GM21528 (cell line): ENCODE results near the gene PRDM11.

Source experiments
- ATAC-seq: cut with Tn5 transposase; IDR thresholded peaks from one replicate; pipeline ENCODE4 v1.9.1; 2021; ENCODE audit warnings: mild to moderate bottlenecking, moderate library complexity; ENCODE audit not compliant: unreplicated experiment, low FRiP score

Gene PRDM11

DNA sequence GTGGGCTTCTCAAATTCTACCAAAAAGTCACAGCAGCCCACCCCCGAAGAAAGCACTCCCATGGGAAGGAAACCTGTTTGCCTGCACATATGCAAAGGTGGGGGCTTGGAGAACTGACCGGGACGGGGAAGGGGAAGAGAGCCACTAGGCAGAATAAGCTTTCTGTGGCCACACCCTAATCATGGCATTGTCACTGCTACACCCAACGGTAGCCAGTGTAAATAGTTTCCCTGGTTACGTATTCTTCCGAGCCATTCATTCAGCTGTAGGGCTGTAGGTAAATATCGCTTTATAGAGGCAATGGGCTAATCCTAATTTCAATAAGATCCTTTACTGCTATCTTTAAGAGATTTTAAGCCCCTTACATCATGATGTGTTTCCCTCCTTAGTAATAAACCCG lies 61.7 kb downstream of the PRDM11 start:
- ATAC-seq = no peak

DNA sequence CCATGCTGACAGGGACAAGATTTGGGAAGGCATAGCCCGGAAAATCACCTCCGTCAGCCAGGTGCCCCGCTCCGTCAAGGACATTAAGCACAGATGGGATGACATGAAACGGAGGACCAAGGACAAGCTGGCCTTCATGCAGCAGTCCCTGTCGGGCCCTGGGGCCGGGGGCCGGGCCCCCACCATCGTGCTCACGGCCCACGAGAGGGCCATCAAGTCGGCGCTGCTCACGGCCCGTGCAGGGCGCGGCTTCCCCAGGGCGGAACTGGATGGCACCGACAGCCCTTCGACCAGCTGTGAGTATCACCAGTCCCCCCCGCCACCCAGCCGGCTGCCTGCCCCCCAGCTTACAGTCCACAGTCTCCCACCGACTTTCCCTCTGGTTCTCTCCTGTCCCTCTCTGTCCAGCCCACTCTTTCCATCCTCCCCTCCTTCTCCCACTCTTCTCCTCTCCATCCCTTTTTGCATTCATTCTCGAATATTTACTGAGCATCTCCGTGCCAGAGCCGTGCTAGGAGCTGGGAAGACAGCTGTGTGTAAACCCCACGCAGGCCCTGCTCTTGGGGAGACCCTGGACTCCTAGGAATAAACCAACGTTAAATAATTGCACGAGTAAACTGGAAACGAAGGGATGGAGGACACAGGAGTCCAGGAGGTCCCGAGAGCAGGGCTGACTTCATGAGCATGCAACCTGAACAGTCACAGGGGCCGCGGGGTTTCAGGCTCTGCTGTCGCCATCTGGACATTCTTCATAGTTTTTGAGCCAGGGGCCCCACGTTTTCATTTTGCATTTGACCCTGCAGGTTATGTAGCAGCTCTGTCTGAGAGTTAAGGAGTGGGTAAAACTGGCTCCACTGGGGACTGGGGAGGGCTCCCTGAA lies 62.8 kb downstream of the PRDM11 start:
- ATAC-seq = no peak

DNA sequence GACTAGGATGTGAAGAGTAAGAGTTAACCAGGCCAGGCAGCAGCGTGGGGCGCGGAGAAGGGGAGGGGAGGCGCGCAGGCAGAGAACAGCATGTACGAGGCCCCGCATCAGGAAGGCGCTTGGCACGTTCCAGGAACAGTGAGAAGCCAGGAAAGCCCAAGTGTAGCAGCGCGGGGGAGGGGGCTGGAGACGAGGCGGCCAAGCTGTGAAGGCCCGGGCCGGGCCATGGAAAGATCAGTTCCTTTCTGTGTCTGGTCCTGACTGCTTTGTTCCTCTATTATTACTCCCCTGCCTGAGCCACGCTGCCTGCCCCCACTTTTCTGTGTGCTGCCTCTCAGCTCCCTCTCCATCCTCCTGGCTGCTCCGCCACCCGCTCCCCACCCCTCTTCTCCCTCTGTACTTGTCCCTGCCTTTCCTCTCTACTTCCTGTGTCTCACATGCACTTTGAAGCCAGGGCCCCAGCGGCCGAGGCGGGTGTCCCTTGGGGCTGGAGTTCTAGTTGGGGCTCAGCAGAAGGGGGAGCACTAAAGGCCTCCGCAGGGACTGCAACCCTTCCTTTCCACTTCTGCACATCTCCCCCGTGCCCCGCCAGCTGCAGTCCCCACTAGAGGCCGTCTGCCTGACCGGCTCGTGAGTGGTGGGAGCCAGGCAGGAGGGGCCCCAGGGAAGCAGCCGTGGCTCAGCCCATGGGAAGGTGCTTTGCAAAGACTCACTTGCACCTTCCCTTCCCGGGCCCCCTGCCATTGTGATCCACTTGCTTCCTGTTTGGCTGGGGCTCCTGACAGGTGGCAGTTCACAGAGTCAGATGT lies 63.7 kb downstream of the PRDM11 start:
- ATAC-seq = no peak

DNA sequence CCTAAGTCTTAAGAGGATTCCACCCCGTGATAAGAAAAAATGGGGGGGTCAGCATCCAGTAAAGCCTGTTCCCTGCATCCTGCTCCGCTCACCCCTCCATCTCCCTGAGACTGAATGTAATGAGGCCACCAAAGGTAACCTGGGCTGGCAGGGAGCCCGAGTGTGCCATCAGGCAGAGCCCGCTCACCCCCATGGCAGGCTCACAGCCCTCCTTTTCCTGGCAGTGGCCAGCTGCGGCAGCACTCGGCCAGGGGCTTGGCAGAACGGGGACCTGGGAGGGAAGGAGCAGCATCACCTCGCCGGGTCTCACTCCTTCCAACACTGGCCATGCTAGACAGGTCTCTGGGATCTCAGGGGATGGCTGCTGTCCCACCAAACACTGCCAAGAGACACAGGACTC lies 64.4 kb downstream of the PRDM11 start:
- ATAC-seq = no peak

DNA sequence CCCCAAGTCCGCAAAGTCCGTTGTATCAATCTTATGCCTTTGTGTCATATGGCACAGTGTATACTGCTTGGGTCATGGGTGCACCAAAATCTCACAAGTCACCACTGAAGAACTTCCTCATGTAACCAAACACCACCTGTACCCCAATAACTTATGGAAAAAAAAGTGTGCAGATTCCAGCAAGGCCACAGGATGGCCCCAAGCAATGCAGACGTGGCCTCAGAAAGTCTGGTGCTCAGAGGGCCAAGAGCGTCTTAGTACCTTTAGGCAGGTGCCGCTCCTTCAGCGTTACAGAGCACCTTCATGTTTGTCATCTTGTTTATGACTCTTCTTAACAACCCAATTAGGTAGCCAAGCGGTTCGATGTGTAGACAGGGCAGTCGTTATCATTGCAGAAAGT lies 65.3 kb downstream of the PRDM11 start:
- no peak for ATAC-seq

DNA sequence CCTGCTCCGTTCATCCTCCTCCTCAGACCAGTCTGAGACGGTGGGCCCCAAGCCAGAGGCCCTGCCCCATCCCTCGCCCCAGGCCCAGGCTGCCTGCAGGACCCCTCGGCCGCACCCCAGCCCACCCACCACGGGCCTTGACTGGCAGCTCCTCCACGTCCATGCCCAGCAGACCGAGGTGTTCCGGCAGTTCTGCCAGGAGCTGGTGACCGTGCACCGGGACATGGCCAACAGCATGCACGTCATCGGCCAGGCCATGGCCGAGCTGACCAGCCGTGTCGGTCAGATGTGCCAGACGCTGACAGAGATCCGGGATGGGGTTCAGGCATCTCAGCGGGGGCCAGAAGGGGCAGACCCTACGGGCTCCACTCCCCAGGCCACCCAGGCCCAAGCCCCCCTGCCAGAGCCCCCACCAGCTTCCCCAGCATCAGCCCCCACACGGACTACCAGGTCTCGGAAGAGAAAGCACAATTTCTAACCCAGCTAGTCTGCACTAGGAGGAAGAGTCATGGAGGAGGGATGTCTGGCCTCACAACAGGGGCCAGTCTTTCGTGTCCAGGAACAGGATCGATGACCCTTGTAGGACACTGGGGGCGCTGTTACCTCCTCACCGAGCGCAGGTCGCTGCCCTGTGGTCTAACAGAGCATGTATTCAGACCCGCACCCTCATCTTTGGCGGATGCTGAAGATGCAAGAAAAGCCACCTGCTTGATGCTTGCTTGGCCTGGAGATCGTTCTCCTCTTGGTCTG lies 66.3 kb downstream of the PRDM11 start:
- ATAC-seq = no peak

DNA sequence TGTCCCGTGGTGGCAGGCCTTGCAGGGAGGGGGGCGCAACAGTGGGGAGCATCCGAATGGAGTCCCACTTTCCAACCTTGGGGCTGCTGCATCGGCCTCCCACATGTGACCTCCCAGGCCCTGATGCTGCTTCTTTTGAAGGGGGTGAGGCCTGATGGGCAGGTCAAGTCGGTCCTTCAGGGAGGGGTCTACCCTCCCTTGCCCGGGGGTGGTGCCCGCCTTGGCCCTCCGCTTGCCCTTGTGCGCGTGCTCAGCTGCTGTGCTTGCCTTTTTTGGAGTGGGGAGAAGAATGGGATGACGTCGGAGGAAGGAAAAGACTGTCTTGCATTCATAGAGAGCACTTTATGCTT lies 66.9 kb downstream of the PRDM11 start:
- ATAC-seq = no peak

DNA sequence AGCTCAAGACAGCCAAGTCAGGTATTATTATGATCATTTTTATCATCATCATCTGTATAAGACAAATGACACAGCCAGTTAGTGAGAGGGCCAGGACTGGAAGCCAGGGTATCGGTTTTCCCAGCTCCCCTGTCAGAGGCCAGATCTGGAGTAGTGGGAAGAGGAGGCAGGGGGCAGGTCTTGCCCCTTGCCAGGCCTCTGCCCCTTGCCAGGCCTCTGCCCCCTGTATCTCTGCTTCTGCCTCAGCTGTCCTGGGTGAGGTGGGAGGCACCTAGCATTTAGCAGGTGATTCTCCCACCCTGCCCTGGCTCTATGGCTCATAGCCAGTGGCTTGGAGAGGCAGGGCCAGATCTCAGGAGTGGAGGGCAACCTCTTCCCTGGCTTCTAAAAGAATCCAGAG lies 67.3 kb downstream of the PRDM11 start:
- ATAC-seq = no peak

DNA sequence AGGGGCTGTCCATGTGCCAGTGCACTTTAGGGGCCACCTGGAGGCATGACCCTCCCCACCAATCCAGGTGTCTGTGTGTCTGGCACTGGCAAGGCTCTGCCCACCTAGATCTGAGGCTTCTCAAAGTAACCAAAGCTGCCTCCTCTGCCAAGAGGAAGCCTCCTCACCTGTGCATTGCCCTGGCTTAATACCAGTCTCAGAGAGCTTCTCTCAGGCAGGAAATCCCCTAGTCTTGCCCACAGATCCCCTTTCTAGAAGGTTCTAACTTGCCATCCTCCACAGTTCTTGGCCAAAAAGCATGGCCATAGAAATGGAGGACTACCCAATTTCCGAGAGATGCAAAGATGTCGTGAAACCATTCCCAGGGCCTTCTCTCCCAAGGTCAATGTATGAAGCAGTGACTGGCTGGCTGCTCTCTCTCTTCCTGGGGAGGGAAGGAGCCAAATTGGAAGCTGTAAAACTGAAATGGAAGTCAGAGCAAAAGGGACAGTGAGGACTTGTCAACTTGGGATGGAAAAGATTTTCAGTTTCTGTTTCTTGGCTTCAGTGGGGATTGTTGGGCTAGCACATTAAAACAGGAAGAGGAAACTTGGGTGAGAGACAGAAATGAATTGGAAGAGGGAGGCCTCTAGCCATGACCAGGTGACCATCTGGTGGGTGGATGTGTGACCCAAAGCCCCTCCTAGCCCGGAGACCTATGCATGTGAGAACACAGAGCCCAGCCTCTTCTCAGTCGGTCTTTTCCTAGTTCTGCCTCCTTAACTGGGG lies 68.8 kb downstream of the PRDM11 start:
- ATAC-seq = no peak

DNA sequence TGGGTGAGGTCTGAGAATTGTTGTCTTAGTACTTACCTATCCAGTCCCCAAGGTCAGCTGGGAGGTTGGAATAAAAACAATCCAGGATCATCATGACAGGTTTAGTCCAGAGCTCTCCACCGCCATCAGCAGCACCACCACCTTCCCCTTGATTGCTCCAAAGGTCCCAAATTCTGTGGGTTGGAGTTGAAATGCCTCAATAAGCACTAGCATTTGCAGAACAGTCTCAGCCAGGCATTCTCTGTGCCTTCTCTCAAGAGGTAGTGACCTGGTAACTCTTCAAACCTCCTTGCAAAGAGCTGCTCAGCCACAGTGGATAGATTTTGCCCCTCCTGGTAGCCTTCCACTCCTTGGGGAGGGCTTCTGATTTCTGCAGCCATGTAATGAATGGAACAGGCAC lies 69.6 kb downstream of the PRDM11 start:
- ATAC-seq = no peak

DNA sequence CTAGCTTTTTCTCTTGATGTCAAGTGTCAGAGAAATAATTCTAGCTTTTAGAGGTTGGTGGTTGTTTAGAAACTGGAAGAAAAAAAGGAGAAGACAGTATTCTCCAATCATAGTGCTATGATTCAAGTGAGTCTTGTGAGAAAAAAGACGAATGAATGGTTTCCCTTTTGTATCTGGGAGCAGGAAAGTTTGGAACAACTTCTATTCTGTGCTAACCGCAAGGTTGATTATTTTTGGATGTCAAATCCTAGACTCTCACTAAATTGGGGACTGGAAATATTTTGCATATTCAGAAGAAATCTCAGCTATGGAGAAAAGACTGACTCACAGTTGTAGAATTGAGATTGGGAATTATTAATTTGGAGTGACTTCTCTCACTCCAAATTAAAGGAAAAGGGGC lies 70.5 kb downstream of the PRDM11 start:
- ATAC-seq = no peak

DNA sequence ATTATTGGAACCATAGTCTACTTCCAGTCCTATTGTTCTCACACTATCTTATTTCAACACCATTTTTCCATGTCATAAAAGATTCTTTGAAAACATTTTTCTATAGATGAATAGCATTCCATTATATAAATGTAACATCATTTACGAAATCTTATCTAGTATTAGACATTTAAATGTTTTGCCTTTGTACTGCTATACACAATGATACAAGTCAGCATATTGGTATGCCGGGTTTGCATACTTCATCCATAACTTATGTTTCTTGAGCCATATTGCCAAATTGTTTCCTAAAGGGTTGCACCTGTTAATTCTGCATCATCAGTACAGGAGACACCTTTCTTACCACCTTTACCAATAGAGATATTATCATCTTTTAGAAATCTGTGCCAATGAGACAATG lies 71.6 kb downstream of the PRDM11 start:
- no peak for ATAC-seq

DNA sequence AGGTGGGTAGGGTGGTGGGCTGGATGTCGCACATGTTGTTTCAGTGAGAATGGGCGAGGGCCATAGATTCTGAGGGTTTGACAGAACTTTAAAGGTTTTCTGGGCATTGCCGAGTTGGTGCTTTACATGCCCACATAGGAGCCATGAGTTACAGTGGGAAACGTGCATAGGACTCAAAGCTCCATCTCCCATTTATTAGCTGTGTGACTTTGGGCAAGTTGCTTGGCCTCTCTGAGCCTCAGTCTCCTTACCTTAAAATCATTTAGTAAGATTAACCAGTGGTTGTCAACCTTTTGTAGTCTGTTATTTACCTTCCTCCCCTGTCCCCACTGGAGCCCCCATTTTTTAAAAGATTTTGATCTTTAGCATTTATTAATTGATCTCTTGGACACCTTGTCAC lies 72.3 kb downstream of the PRDM11 start:
- ATAC-seq = no peak

DNA sequence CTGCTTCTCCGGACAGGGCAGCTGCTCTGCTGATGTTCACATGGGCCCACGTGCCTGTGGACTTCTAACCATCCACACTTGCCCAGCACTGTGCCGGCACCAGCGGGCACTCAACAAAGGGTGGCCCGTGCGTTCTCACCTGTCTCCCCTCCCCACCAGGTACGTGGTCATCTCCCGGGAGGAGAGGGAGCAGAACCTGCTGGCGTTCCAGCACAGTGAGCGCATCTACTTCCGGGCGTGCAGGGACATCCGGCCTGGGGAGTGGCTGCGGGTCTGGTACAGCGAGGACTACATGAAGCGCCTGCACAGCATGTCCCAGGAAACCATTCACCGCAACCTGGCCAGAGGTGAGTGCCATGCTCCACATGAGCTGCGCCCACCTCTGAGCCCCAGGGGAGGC lies 73.0 kb downstream of the PRDM11 start:
- ATAC-seq = no peak

DNA sequence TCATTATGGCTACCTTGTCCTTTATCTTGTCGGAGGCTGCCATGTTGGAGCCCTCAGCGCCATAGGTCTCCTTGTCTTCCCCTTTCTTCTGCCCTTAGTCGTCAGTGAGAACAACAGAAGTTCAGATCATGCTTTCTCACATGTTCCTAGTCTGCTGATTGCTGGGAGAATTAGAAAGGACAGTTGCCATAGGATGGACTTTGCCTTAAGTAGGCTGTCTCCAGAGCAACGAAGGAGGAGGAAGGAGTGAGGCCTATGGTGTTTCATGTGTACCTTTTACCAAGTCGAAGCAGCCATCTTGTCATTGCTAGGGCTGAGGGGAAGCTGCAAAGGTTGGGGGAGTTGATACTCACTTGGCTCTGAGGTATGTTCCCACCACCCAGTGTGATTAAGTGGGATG lies 77.1 kb downstream of the PRDM11 start:
- no peak for ATAC-seq

DNA sequence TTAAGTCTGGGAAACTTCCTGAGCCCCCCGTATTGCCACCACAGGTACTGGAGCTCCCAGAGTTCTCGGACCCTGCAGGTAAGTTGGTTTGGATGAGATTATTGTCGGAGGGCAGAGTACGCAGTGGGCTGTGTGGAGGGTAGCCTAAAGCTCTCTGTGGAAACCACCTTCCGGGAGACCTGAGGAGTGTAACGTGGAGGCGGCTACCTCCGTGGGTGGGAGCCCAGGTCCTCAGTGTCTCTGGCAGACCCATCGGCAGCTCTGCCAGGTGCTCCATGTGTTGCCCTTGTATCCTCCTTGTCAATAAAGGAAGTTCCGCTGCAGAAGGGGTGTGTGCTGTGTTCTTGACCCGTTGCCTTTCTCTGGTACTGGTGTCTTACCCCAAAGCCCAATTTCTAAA lies 78.3 kb downstream of the PRDM11 start:
- no peak for ATAC-seq

DNA sequence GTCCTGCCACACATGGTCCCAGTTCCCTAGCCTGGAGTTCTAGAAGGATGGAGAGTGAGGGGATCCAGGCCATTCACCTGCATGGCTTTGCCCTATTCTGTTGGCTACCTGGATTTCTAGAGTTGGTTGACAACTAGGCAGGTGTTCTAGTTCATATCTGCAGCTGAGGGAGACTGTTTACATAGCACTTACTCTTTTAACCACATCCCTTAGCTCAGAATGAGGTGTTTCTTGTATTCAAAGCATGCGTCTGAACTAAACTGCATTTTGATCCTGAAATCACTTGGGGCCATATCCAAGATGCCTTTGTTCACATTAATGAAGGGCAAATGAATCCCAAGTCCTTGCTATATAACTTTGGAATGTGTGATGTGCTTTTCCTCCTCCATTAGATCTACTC lies 78.8 kb downstream of the PRDM11 start:
- ATAC-seq = no peak

DNA sequence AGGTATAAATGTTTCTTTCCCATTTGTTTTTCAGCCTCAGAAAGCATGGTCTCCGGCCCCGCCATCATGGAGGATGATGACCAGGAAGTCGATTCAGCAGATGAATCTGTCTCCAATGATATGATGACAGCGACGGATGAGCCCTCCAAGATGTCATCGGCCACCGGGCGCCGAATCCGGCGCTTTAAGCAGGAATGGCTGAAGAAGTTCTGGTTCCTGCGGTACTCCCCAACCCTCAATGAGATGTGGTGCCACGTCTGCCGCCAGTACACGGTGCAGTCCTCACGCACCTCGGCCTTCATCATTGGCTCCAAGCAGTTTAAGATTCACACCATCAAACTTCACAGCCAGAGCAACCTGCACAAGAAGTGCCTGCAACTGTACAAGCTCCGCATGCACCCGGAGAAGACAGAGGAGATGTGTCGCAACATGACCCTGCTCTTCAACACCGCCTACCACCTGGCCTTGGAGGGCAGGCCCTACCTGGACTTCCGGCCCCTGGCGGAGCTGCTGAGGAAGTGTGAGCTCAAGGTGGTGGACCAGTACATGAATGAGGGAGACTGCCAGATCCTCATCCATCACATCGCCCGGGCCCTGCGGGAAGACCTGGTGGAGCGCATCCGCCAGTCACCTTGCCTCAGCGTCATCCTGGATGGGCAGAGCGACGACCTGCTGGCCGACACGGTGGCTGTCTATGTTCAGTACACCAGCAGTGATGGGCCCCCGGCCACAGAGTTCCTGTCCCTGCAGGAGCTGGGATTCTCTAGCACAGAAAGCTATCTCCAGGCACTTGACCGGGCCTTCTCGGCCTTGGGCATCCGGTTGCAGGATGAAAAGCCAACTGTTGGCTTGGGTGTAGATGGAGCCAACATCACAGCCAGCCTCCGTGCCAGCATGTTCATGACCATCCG lies 79.8 kb downstream of the PRDM11 start:
- ATAC-seq = no peak

DNA sequence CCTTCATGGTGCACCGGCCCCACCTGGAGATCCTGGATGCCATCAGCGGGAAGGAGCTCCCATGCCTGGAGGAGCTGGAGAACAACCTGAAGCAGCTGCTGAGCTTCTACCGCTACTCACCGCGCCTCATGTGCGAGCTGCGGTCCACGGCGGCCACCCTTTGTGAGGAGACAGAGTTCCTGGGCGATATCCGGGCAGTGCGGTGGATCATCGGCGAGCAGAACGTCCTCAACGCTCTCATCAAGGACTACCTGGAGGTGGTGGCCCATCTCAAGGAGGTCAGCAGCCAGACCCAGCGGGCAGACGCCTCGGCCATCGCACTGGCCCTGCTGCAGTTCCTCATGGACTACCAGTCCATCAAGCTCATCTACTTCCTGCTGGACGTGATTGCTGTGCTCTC lies 80.5 kb downstream of the PRDM11 start:
- no peak for ATAC-seq

DNA sequence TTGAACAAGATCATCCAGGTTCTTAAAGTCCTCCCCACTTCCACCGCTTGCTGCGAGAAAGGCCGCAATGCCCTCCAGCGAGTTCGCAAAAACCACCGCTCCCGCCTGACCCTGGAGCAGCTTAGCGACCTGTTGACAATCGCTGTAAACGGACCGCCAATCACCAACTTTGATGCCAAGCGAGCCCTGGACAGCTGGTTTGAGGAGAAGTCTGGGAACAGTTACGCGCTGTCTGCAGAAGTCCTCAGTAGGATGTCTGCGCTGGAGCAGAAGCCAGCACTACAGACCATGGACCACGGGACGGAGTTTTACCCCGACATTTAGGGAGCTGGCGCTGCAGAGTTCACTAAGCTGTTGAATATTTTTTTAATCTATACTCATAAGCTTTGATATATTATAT lies 81.4 kb downstream of the PRDM11 start:
- ATAC-seq = no peak
